Fibroblast of the conjunctiva (primary cell): ENCODE measurements around the gene TAB3.
"Not testable (repeated sequence)": the region's sequence is repeated elsewhere in the genome, so short reads cannot be mapped to it uniquely, and the experiment has no call there.

Experiments
- DNase-seq: peaks from one replicate; pipeline ENCODE4 v3.0.0-alpha.2; 2010; ENCODE audit warnings: low read depth

TAB3 gene

GRCh38 chrX:30816079-30816478, 73.0 kb downstream of the TAB3 start:
- no peak for DNase-seq

GRCh38 chrX:30814978-30815377, 74.1 kb downstream of the TAB3 start:
- no peak for DNase-seq

DNA sequence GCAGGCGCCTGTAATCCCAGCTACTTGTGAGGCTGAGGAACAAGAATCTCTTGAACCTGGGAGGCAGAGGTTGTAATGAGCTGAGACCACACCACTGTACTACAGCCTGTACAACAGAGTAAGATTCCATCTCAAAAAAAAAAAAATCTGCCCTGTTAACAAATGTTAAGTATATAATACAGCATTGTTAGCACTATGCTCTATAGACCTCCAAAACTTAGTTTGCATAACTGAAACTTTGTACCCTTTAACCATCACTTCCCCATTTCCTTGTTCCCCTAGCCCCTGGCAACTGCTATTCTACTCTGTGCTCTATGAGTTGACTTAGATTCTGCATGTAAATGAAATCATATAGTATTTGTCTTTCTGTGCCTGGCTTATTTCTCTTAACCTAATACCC, 76.7 kb downstream of the TAB3 start:
- no peak for DNase-seq

DNA sequence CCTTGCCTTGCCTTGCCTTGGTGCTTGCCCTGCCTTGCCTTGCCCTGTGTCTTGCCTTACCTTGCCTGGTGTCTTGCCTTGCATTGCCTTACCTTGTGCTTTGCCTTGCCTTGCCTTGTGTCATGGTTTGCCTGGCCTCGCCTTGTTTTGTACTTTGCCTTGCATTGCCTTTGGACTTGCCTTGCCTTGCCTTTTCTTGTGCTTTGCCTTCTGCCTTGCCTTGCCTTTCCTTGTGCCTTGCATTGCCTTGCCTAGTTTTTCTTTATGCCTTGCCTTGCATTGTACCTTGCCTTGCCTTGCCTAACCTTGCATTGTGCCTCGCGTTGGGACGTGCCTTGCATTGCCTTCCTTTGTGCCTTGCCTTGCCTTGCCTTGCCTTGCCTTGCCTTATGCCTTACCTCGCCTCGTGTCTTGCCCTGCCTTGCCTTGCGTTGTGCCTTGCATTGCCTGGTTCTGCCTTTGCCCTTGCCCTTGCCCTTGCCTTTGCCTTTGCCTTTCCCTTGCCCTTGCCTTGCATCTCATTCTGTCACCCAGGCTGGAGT, 82.8 kb downstream of the TAB3 start:
- no peak for DNase-seq

DNA sequence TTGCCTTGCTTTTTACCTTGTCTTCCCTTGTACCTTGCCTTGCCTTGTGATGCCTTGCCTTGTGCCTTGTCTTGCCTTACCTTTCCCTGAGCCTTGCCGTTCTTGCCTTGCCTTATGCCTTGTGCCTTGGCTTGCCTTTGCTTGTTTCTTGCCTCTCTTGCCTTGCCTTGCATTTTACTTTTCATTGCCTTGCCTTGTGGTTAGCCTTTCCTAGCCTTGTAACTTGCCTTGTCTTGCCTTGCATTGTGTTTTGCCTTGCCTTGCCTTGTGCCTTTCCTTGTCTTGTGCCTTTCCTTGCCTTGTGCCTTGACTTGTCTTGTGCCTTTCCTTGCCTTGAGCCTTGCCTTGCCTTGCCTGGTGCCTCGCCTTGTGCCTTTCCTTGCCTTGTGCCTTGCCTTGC, 84.6 kb downstream of the TAB3 start:
- DNase-seq: no peak

- DNase-seq: no peak
Measured at GRCh38 chrX:30800901-30801300, 88.2 kb downstream of the TAB3 start.

DNA sequence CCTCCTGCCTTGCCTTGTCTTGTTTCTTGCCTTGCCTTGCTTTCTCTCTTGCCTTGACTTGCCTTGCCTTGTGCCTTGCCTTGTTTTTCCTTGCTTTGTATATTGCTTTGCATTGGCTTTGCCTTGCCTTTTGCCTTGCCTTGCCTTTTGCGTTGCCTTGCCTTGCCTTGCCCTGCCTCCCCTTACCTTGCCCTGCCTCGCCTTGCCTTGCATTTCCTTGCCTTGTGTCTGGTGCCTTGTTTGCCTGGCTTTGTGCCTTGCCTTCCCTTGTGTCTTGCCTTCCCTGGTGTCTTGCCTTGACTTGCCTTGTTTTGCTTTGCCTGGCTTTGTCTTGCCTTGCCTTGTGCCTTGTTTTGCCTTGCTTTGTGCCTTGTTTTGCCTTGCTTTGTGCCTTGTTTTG, 89.7 kb downstream of the TAB3 start:
- DNase-seq: no peak

DNA sequence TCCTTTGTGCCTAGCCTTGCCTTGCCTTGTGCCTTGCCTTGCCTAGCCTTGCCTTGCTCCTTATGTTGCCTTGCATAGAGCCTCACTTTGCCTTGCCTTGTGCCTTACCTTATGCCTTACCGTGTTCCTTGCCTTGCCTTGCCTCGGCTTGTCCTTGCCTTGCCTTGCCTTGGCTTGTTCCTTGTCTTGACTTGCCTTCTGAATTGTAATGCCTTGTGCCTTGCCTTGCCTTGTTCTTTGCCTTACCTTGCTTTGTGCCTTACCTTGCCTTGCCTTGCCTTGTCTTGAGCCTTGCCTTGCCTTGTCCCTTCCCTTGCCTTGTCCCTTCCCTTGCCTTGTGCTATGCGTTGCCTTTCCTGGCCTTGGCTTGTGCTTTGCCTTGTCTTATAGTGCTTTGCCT, 90.2 kb downstream of the TAB3 start:
- DNase-seq: no peak

GRCh38 chrX:30797301-30797700, 91.8 kb downstream of the TAB3 start:
- not testable (repeated sequence) for DNase-seq

- DNase-seq: no peak
Measured at GRCh38 chrX:30795981-30796958, 92.8 kb downstream of the TAB3 start.

- no peak for DNase-seq
Measured at GRCh38 chrX:30794497-30794896, 94.6 kb downstream of the TAB3 start.

DNA sequence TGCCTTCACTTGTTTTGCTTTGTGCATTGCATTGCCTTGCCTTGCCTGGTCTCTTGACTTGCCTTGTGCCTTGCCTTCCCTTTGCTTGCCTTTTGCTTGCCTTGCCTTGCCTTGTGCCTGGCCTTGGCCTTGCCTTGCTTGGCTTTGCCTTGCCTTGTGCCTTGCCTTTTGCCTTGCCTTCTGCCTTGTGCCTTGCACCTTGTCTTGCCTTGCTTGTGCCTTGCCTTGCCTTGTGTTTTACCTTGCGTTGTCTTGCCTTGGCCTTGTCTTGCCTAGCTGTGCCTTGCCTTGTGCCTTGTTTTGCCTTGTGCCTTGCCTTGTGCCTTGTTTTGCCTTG, 95.3 kb downstream of the TAB3 start:
- DNase-seq: no peak

GRCh38 chrX:30793075-30793766, 95.8 kb downstream of the TAB3 start:
- DNase-seq: no peak

DNA sequence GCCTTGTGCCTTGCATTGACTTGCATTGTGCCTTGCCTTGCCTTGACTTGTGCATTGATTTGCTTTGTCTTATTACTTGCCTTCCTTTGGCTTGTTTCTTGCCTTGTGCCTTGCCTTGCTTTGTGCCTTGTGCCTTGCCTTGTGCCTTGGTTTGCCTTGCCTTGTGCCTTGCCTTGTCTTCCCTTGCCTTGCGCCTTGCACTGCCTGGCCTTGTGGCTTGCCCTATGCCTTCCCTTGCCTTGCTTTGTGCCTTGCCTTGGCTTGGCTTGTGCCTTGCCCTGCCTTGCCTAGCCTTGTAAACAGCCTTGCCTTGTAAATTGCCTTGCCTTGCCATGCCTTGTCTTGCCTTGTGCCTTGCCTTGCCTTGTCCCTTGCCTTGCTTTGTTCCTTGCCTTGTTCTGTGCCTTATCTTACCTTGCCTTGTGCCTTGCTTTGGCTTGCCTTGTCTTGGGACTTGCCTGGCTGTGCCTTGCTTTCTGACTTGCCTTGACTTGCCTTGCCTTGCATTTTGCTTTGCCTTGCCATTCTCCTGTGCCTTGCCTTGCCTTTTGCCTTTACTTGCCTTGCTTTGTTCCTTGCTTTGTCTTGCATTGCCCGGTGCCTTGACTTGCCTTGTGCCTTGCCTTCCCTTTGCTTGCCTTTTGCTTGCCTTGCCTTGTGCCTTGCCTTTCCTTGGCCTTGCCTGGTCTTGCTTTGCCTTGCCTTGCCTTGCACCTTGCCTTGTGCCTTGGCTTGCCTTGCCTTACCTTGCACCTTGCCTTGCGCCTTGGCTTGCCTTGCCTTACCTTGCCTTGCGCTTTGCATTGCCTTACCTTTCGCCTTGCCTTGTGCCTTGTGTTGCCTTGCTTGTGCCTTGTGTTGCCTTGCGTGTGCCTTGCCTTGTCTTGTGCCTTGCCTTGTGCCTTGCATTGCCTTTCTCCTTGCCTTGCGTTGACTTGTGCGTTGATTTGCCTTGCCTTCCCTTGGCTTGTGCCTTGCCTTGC, 97.5 kb downstream of the TAB3 start:
- DNase-seq: no peak

DNA sequence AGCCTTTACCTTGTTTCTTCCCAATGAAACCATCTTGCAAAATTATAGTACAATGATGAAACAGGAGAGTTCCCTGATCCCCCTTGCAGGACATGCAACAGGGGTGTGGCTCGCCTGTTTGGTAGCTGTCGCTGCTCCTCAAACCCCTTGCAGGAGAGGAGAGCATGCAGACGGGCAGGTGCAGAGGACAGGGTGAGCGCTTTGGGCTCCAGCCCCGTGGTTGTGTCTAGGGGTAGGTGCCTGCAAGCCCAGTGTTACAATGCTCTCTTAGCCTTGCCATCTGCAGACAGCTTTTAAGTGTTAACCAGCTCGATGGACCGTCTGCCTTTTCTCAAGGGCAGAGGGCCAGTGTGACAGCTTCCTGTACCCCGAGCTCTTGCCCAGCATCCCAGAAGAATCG, 102.0 kb downstream of the TAB3 start:
- DNase-seq: no peak

GRCh38 chrX:30786374-30786773, 102.7 kb downstream of the TAB3 start:
- no peak for DNase-seq

GRCh38 chrX:30781711-30782444, 107.2 kb downstream of the TAB3 start:
- DNase-seq: no peak

DNA sequence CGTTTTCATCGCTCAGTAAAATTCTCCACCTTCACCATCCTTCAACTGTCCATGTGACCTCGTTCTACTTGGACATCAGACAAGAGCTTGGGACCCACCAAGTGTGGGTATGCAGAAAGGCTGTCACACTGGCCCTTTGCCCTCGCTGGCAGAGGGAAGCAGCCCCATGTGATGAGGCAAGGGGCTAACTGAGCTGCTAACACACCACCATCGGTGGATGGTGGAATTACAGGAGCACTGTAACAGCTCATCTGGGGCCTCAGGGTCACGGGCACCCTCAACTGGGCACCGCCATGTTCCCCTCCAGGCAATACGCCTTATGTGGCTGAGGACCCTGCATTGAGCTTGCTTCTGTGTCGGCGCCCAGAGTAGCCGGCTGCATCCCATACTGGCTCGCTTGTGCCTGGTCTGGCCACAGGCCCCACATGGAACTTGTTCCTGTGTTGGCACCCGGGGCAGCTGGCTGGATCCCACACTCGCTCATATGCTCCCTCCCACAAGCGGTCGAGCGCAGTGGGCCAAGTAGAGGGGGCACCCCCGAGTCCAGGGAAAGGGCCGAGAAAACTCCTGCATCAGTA, 109.5 kb downstream of the TAB3 start:
- no peak for DNase-seq

DNA sequence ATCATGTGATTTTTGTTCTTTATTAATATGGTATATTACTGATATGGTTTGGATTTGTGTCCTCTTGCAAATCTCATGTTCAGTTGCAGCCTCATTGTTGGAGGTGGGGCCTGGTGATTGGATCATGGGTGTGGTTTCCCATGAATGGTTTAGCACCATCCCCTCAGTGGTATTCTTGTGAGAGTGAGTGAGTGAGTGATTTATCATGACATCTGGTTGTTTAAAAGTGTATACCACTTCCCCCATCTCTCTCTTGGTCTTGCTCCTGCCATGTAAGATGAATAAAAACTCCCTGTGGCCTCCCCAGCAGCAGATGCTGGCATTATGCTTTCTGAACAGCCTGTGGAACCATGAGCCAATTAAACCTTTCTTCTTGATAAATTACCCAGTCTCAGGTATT, 111.5 kb downstream of the TAB3 start:
- DNase-seq: no peak
